Ammon's horn (tissue), 1 donor: Measurements from ENCODE around the gene TDRD9.

ENCODE experiments used
- DNase-seq: peaks from one replicate; pipeline ENCODE4 v3.0.0-alpha.2; 2016; ENCODE audit warnings: low spot score

The TDRD9 gene

GRCh38 chr14:104066719-104067295 lies 138.6 kb downstream of the TDRD9 start:
- no peak for DNase-seq

DNA sequence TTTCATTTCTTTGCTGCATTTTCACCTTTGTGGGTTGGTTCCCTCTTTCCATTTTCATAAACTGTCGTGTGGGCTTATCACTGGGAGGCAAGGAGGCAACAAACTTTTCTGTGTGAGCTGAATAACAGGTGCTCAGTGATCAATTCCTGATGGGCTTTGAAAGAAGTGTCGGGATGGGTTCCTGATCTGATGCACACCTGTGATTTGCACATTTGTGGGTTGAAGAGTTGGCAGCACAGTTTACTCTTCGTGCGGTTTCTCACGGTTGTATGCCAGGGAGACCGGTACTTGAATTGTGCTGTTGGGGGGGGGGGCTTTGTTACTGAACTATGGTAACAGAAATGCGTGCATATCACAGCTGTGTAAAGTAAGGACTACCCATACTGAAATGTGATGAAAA lies 141.3 kb downstream of the TDRD9 start:
- no peak for DNase-seq

DNA sequence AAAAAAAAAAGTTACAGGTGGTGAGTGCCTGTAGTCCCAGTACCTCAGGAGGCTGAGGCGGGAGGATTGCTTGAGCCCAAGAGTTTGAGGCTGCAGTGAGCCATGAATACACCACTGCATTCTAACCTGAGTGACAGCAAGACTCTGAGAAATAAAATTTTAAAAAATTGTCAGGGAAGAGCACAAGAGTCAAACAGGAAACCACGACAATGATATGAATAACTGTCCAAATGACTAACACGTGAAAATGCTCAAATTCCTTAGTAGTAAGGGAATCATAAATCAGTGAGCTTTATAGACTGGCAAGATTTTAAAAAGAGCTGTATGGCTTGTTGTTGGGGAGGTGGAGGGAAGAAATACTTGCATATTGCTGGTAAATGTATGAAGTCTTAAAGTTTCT lies 144.3 kb downstream of the TDRD9 start:
- no peak for DNase-seq

- DNase-seq, result no peak
Observed at GRCh38 chr14:104073764-104074163, 145.5 kb downstream of the TDRD9 start.

- no peak for DNase-seq
Observed at GRCh38 chr14:104075530-104076151, 147.4 kb downstream of the TDRD9 start.

DNA sequence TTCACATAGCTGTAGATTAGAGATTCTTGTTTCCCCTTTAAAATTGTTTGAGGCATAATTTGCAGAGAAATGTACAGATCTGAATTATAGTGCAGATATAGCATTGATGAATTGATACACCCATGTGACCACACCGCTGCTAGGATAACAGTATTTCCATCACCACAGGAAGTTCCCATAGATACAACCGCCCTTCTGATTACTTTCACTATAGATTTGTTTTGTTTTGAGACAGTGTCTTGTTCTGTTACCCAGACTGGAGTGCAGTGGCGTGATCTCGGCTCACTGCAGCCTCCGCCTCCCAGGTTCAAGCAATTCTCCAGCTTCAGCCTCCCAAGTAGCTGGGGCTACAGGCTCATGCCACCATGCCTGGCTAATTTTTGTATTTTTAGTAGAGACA lies 148.5 kb downstream of the TDRD9 start:
- no peak for DNase-seq

DNA sequence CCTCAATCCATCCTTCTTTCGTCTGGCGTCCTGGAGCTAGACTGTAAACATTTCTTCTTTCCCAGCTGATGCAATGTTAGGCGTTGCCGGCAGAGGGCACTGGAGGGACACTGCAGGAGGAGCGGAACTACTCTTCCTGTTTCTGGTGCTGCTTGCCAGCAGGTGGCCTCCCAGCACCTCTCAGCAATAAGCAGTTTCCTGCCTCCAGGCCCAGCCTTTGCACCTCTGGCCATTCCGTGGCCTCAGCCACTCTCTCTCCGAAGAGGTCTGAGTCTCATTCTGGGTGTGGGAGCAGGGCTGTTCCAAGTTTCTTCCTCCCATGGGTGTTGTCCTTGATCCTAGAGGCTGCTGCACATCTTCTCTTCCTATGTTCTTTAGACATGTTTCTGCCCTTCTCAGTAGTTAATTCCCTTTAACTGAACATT lies 149.8 kb downstream of the TDRD9 start:
- DNase-seq, result peak; percentile 93

DNA sequence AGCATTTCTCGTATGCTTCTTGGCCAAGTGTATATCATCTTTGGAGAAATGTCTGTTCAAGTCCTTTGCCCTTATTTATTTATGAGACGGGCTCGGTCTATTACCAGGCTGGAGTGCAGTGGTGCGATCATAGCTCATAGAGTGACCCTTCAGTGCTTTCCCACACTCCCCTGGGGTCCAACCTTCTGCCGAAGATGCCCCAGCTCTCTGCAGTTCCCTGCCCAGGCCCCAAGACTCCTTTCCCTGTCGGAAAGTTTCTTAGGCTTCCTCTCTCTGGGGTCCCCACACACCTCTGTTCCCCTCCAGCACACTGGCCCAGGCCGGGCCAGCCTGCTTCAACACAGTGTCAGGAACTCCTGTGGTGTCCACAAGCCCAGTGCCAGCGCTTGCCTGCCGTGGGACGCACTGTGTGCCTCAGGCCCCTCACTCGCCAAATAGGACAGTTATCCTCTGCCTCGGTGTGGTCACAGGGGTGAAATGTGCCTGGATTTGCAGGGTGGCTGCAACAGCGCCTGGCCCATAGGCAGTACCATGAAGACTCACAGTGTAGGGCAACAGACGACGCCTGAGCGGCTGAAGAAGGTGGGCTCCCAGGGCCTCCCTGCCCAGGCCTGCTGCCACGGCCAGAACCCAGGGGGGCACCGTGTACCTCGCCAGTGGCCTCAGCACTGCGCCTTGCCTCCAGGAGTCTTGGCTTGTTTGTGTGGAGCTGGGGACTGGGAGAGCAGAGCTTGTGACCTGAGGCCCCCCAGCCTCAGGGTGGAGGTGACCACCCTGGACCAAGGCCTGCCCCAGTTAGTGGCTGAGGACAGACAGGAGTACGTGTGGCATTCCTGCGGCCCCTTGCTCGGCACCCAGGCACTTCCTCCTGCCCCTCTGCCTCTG lies 152.4 kb downstream of the TDRD9 start:
- DNase-seq, result no peak

DNA sequence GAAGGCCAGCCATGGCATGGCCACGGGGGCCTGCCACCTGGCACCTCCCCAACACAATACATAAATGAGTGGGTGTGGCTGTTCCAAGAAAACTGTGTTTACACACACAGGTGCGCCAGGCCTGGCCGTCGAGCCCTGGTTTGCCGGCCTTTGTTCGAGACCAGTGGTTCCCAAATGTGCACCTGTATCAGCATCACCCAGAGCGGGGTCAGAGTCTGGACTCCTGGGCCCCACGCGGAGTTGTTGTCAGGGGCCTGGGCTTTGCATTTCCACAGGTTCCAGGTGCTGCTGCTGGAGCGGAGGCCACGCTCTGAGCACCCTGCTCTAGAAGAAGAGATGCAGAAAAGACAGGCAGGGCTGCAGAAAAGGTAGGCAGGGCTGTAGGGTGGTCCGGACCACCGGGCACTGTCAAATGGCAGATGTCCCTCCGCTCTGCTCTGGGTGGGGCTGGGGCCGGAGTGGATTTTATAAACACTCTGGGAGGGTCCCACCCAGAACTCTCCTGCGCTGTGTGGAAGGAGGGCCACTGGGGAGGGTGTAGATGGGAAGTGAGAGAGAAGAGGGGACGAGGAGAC lies 153.1 kb downstream of the TDRD9 start:
- DNase-seq, result no peak

DNA sequence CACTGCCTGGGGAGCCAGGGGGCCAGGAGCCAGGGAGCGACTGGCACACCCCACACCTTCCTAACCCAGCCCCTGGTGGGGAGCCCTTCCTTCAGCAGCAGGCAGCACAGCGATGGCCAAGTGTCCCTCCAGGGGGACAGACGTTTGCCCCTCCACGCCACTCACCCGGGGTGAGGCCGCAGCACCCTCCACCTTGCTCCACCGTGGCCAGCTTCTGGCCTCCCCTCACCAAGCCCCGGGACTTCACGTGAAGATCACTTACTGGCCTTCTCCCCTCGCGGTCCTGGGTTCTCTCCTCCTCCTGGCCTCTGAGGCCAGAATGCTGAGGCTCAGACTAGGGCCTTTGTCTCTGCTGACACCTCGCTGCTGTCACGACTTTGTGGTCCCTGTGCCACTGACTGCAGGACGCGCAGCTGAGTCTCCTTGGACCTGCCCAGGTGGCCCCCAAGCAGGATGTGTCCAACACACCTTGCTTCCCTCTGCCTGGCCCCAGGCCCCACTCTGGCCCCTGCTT lies 153.8 kb downstream of the TDRD9 start:
- no peak for DNase-seq

- DNase-seq, result no peak
Observed at GRCh38 chr14:104082807-104083206, 154.6 kb downstream of the TDRD9 start.

DNA sequence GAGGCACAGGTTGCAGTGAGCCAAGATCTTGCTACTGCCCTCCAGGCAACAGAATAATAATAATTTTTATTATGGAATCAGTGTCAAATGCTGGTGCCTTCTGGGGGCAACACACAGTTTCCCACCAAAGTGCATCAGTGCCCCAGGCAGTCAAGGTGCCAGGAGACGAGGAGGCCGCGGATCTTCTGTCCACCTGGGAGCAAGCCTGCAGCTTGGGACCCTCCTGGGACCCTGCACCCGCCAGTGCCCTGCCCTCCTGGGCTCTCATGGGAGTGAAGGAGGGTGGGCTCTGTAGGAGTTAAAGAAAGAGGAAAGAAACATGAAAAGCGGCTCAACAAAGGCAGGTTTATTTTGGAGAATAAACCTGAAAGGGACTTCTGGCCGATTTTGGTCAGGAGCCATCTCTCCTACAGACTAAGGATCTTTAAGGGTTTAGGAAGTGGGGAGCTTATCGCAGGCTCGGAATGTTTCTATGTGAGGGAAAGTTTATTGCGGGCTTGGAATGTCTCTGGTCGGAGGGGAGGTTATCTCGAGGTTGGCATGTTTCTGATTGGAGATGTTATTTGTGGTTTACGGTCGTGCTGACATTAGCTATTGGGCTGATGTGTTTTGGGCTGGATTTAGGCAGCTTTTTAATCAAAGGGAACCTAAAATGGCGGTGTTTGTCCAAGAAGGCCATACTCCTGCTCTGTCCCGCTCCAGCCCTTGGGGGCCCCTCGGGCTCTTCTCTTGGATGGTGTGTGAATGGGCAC lies 156.2 kb downstream of the TDRD9 start:
- no peak for DNase-seq

DNA sequence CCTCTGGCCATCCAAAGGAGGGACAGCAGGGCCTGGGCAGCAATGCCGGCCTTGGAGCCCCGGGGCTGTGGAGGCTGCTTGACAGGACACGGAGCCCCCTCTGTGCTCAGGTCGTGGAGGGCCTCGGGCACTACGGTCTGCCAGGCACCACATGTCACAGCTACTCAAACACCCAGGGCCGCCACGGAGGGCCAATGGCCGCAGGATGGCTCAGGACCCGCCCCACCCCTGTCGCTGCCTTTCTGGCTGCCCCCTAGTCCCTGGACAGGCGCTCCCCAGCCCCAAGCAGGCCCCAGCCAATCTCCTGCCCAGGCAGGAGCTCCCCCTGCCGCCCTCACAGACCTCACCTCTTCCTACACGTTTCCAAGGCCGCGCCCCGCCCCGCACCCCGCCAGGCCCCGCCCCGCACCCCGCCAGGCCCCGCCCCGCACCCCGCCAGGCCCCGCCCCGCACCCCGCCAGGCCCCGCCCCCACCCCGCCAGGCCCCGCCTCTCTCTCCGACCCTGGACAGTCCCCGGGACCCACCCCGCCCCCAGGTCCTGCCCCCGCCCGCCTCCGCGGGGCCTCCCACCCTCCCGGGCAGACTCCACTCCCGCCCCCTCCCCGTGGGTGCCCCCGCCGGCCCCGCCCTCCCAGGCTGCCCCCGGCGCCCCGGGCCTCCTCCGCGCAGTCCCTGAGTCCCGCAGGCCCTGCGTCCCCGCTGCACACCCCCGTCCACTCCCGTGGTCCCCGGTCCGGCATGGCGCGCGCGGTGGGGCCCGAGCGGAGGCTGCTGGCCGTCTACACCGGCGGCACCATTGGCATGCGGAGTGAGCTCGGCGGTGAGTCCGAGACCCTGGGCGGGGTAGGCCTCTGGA lies 157.0 kb downstream of the TDRD9 start, which contains the start of gene ASPG:
Gene ASPG (plus strand): TSS at position 669 of the 857 bp plus-strand sequence. CDS start 71 bp downstream, at position 740.
- no peak for DNase-seq

DNA sequence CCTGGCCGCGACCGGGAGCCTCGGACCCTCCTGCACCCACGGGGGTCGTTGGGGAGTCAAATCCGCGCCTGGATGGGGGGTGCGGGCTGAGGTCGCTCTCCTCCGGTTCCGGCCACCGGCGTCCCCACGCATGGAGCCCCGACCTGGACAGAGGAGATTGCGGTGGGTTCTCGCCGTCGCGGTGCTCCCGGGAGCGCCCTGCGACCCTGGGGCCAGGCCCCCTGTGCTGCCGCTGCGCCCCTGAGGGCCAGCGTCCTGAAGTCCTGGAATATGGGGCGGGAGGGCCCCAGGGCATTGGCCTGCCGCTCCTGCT lies 157.6 kb downstream of the TDRD9 start:
- no peak for DNase-seq

GRCh38 chr14:104086210-104086660 lies 158.0 kb downstream of the TDRD9 start:
- no peak for DNase-seq

- DNase-seq, result no peak
Observed at GRCh38 chr14:104086661-104087461, 158.6 kb downstream of the TDRD9 start.

- DNase-seq, result no peak
Observed at GRCh38 chr14:104087505-104087904, 159.2 kb downstream of the TDRD9 start.

DNA sequence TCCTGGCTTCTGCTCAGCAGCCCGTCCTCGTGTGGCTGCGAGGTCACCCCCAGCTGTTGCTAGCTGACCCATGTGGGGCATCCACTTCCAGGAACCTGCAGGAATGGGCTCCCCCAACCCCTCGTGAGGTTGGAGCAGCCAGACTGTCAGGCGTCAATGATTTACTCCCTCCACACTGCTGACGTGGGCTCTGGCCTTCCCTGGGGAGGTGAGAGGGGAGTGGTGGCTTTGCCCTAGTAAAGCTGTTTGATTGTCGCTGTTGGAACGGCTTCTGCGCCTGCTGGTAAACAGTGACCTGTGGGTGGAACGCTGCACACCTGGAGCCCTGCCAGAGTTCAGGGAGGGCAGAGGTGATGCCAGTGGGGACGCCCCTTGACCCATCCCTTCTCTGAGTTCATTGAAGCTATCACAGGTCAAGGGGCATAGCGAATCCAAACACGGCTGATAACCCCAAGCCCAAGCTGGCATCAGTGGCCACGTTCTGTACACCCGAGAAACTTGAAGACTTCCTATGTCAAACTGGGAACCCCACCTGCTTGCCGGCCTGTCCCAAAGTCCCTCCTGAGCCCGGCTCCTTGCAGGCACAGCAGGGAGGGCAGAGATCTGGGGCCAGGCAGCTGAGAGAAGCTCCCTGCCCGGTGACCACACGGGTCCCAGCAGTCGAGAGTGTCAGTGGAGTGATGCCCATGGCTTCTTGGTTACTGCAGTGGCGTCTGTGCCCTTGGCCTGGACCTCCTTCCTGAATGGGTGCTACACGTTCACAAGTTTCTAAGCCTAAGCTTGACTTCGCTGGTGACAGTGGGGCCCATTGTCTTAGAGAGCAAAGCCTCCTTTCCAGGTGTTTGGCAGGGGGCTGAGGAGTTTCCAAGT lies 160.0 kb downstream of the TDRD9 start:
- no peak for DNase-seq
